Measurements from ENCODE around the gene CACNB4. TPM values are rescaled to one million over a fixed set of nuclear protein-coding genes. Genes with fewer than 3 reads are reported as not detected.
"Not testable (repeated sequence)": the region's sequence is repeated elsewhere in the genome, so short reads cannot be mapped to it uniquely, and the experiment has no call there.

The CACNB4 gene
- total RNA-seq, 1 donor from 2014 or later: 5.1 TPM

- Mint-ChIP-seq H3K27ac (ENCODE audit: unreplicated experiment) (no peak overlapping the region), H3K9me3 (ENCODE audit: unreplicated experiment) (peaks cover 1% of the 10 kb centered on the region), H3K4me1 (ENCODE audit: low read depth, unreplicated experiment) (no peaks in the 10 kb centered on the region), H3K36me3 (ENCODE audit: unreplicated experiment) (no peaks in the 10 kb centered on the region), H3K4me3 (ENCODE audit: unreplicated experiment) (no peak overlapping the region), H3K27me3 (ENCODE audit: unreplicated experiment) (peaks cover 1% of the 10 kb centered on the region)
- DNase-seq: no peak
- no peak for TF ChIP-seq CTCF (IDR thresholded peaks at IDR 0.05; ENCODE audit: partially characterized antibody, unreplicated experiment)
Measured at GRCh38 chr2:152016181-152017120, 82.4 kb downstream of the CACNB4 start.

- H3K36me3 Mint-ChIP-seq (ENCODE audit: unreplicated experiment): no peaks in the 10 kb centered on the region
Measured at GRCh38 chr2:152015552-152015951, 83.3 kb downstream of the CACNB4 start.

GRCh38 chr2:152012697-152013096 is 86.1 kb downstream of the CACNB4 start:
- Mint-ChIP-seq H3K4me3 (ENCODE audit: unreplicated experiment) (no peak overlapping the region), H3K9me3 (ENCODE audit: unreplicated experiment) (no peaks in the 10 kb centered on the region), H3K36me3 (ENCODE audit: unreplicated experiment) (no peaks in the 10 kb centered on the region), H3K27ac (ENCODE audit: unreplicated experiment) (no peak overlapping the region), H3K4me1 (ENCODE audit: low read depth, unreplicated experiment) (no peaks in the 10 kb centered on the region), H3K27me3 (ENCODE audit: unreplicated experiment) (peaks cover 1% of the 10 kb centered on the region)
- DNase-seq: no peak
- no peak for TF ChIP-seq CTCF (IDR thresholded peaks at IDR 0.05; ENCODE audit: partially characterized antibody, unreplicated experiment)

More at GRCh38 chr2:152015552-152015951, 83.3 kb downstream of the CACNB4 start:
- Mint-ChIP-seq H3K27me3 (ENCODE audit: unreplicated experiment) (peaks cover 1% of the 10 kb centered on the region), H3K4me3 (ENCODE audit: unreplicated experiment) (no peak overlapping the region), H3K27ac (ENCODE audit: unreplicated experiment) (no peak overlapping the region), H3K4me1 (ENCODE audit: low read depth, unreplicated experiment) (no peaks in the 10 kb centered on the region), H3K9me3 (ENCODE audit: unreplicated experiment) (peaks cover 1% of the 10 kb centered on the region)
- no peak for DNase-seq
- no peak for TF ChIP-seq CTCF (IDR thresholded peaks at IDR 0.05; ENCODE audit: partially characterized antibody, unreplicated experiment)

GRCh38 chr2:152011724-152012123 is 87.1 kb downstream of the CACNB4 start:
- no peak for TF ChIP-seq CTCF (IDR thresholded peaks at IDR 0.05; ENCODE audit: partially characterized antibody, unreplicated experiment)
- Mint-ChIP-seq H3K9me3 (ENCODE audit: unreplicated experiment) (no peaks in the 10 kb centered on the region), H3K4me3 (ENCODE audit: unreplicated experiment) (no peak overlapping the region), H3K4me1 (ENCODE audit: low read depth, unreplicated experiment) (no peaks in the 10 kb centered on the region), H3K27me3 (ENCODE audit: unreplicated experiment) (peaks cover 1% of the 10 kb centered on the region), H3K36me3 (ENCODE audit: unreplicated experiment) (no peaks in the 10 kb centered on the region), H3K27ac (ENCODE audit: unreplicated experiment) (no peak overlapping the region)
- no peak for DNase-seq

GRCh38 chr2:152005607-152006006 is 93.2 kb downstream of the CACNB4 start:
- no peak overlapping the region for H3K27ac Mint-ChIP-seq (ENCODE audit: unreplicated experiment)

GRCh38 chr2:152003283-152003682 is 95.6 kb downstream of the CACNB4 start:
- not testable (repeated sequence) for H3K27me3 Mint-ChIP-seq (ENCODE audit: unreplicated experiment); H3K36me3 Mint-ChIP-seq (ENCODE audit: unreplicated experiment); H3K4me1 Mint-ChIP-seq (ENCODE audit: low read depth, unreplicated experiment); DNase-seq; H3K4me3 Mint-ChIP-seq (ENCODE audit: unreplicated experiment); H3K9me3 Mint-ChIP-seq (ENCODE audit: unreplicated experiment); H3K27ac Mint-ChIP-seq (ENCODE audit: unreplicated experiment)

More at GRCh38 chr2:152005607-152006006, 93.2 kb downstream of the CACNB4 start:
- no peak for TF ChIP-seq CTCF (IDR thresholded peaks at IDR 0.05; ENCODE audit: partially characterized antibody, unreplicated experiment)
- DNase-seq: no peak
- no peaks in the 10 kb centered on the region for H3K4me1 Mint-ChIP-seq (ENCODE audit: low read depth, unreplicated experiment)
- no peaks in the 10 kb centered on the region for H3K27me3 Mint-ChIP-seq (ENCODE audit: unreplicated experiment)
- no peak overlapping the region for H3K4me3 Mint-ChIP-seq (ENCODE audit: unreplicated experiment)
- no peaks in the 10 kb centered on the region for H3K36me3 Mint-ChIP-seq (ENCODE audit: unreplicated experiment)
- peaks cover 1% of the 10 kb centered on the region for H3K9me3 Mint-ChIP-seq (ENCODE audit: unreplicated experiment)
